Measurements from ENCODE around the gene PECR. TPM values are rescaled to one million over a fixed set of nuclear protein-coding genes. Genes with fewer than 3 reads are reported as not detected.

The PECR gene
- total RNA-seq, 2 experiments from 2014 or later = 9.1 to 10.3 TPM

GRCh38 chr2:216047397-216047796, 34.2 kb downstream of the PECR start:
- CTCF ChIA-PET = no interaction called here
- ATAC-seq (ENCODE audit: poor library complexity) = no peak
- H3K27ac ChIP-seq (ENCODE audit: low read depth in 1 of 2, low read length in 2 of 2) = no peak overlapping the region
- intact Hi-C loops (cut with DNase I, micrococcal nuclease) = no loop called here
- no peak overlapping the region for H3K27ac Mint-ChIP-seq
- POLR2A ChIA-PET = interaction anchor here (0.7 kb wide), 1 partner anchor 23 kb away, joined by 3 read pairs; no protein-coding TSS in a partner anchor
- no peaks in the 10 kb centered on the region for H3K4me1 Mint-ChIP-seq (ENCODE audit: low read depth)
- TF ChIP-seq, protein P1, sequence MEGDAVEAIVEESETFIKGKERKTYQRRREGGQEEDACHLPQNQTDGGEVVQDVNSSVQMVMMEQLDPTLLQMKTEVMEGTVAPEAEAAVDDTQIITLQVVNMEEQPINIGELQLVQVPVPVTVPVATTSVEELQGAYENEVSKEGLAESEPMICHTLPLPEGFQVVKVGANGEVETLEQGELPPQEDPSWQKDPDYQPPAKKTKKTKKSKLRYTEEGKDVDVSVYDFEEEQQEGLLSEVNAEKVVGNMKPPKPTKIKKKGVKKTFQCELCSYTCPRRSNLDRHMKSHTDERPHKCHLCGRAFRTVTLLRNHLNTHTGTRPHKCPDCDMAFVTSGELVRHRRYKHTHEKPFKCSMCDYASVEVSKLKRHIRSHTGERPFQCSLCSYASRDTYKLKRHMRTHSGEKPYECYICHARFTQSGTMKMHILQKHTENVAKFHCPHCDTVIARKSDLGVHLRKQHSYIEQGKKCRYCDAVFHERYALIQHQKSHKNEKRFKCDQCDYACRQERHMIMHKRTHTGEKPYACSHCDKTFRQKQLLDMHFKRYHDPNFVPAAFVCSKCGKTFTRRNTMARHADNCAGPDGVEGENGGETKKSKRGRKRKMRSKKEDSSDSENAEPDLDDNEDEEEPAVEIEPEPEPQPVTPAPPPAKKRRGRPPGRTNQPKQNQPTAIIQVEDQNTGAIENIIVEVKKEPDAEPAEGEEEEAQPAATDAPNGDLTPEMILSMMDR (IDR thresholded peaks at IDR 0.05) = no peak
- H3K4me1 ChIP-seq (ENCODE audit: insufficient read depth, low read length) = no peaks in the 10 kb centered on the region
- no peaks in the 10 kb centered on the region for H3K27me3 ChIP-seq (ENCODE audit: control insufficient read depth in 1 of 2, insufficient read depth in 2 of 2, low read length in 2 of 2)
- peaks cover 30% of the 10 kb centered on the region for H3K36me3 ChIP-seq (ENCODE audit: insufficient read depth, low read length)
- peaks cover 75% of the 10 kb centered on the region for H3K36me3 Mint-ChIP-seq (ENCODE audit: low read depth)
- H3K27me3 Mint-ChIP-seq = no peaks in the 10 kb centered on the region
- no peaks in the 10 kb centered on the region for H3K9me3 ChIP-seq (ENCODE audit: control insufficient read depth in 1 of 2, insufficient read depth in 1 of 2, low read length in 2 of 2)
- no peak overlapping the region for H3K4me3 Mint-ChIP-seq
- no peaks in the 10 kb centered on the region for H3K9me3 Mint-ChIP-seq
- DNase-seq = no peak
- H3K4me3 ChIP-seq (ENCODE audit: low read length) = no peak overlapping the region

DNA sequence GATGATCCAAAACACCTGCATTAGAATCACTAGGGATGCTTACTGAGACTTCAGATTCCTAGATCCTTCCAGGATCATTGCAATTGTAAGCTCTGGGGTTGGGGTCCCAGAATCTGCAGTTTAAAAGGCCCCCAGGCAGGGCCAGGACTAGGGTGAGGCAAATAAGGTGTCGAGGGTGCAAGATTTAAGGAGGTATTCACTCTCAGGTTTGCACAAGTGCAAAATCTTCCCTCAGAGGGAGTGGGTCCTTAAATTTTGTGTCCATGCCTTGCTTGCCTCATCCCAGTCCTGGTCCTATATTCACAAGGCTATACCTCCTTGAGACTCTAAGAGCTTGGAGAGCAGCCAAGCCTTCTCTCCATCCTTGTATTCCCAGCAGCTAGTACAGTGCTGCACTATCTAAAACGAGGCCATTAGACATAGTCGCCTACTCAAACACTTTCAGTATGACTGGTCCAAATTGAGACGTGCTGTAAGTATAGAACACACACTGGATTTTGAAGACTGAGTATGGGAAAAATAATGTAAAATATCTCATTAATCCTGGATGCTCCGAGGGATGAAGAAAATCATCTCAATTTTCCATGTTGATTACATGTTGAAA, 36.6 kb downstream of the PECR start:
- ChIA-PET CTCF (interaction anchor here (0.7 to 1.1 kb wide), 4 partner anchors 10 to 39 kb away, joined by 3 read pairs; no protein-coding TSS in a partner anchor), POLR2A (interaction anchor here (0.6 to 0.7 kb wide), 2 partner anchors 11 to 47 kb away, joined by 3 read pairs; no protein-coding TSS in a partner anchor)
- Mint-ChIP-seq H3K27ac (no peak overlapping the region), H3K4me3 (no peak overlapping the region), H3K9me3 (no peaks in the 10 kb centered on the region), H3K4me1 (ENCODE audit: low read depth) (no peaks in the 10 kb centered on the region), H3K36me3 (ENCODE audit: low read depth) (peaks cover 74% of the 10 kb centered on the region), H3K27me3 (no peaks in the 10 kb centered on the region)
- Histone ChIP-seq H3K27me3 (ENCODE audit: control insufficient read depth in 1 of 2, insufficient read depth in 2 of 2, low read length in 2 of 2) (no peaks in the 10 kb centered on the region), H3K36me3 (ENCODE audit: insufficient read depth, low read length) (peaks cover 39% of the 10 kb centered on the region), H3K9me3 (ENCODE audit: control insufficient read depth in 1 of 2, insufficient read depth in 1 of 2, low read length in 2 of 2) (no peaks in the 10 kb centered on the region), H3K4me3 (ENCODE audit: low read length) (no peak overlapping the region), H3K4me1 (ENCODE audit: insufficient read depth, low read length) (no peaks in the 10 kb centered on the region), H3K27ac (ENCODE audit: low read depth in 1 of 2, low read length in 2 of 2) (no peak overlapping the region)
- DNase-seq (no peak), ATAC-seq (ENCODE audit: poor library complexity) (no peak)
- TF ChIP-seq, protein P1 (IDR thresholded peaks at IDR 0.05) = no peak
- intact Hi-C loops (cut with DNase I, micrococcal nuclease) = no loop called here

DNA sequence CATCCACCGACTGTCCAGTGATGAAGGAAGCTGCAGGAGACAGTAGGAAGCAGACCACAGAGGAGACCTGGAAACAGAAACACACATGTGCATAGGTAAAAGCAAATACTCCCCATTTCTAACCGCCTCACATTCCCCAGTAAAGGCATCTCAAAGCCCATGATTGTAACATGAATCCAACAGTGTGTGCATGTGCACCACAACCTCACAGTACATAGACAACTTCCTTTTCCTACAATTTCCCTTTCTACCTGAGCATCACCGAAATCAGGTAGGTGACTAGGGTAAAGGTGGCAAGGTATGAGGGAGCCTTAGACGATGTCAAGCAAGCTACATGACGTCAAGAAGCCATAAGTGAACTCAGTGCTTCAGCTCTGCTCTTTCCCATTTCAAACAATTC, 37.7 kb downstream of the PECR start:
- POLR2A ChIA-PET = no interaction called here
- Mint-ChIP-seq H3K36me3 (ENCODE audit: low read depth) (peaks cover 74% of the 10 kb centered on the region), H3K4me3 (no peak overlapping the region), H3K27me3 (no peaks in the 10 kb centered on the region), H3K9me3 (no peaks in the 10 kb centered on the region), H3K27ac (no peak overlapping the region), H3K4me1 (ENCODE audit: low read depth) (no peaks in the 10 kb centered on the region)
- TF ChIP-seq, protein P1 (IDR thresholded peaks at IDR 0.05) = no peak
- Histone ChIP-seq H3K4me3 (ENCODE audit: low read length) (no peak overlapping the region), H3K27ac (ENCODE audit: low read depth in 1 of 2, low read length in 2 of 2) (no peak overlapping the region), H3K36me3 (ENCODE audit: insufficient read depth, low read length) (peaks cover 48% of the 10 kb centered on the region), H3K4me1 (ENCODE audit: insufficient read depth, low read length) (no peaks in the 10 kb centered on the region), H3K27me3 (ENCODE audit: control insufficient read depth in 1 of 2, insufficient read depth in 2 of 2, low read length in 2 of 2) (no peaks in the 10 kb centered on the region), H3K9me3 (ENCODE audit: control insufficient read depth in 1 of 2, insufficient read depth in 1 of 2, low read length in 2 of 2) (no peaks in the 10 kb centered on the region)
- DNase-seq = no peak
- intact Hi-C loops (cut with DNase I, micrococcal nuclease) = no loop called here
- CTCF ChIA-PET = interaction anchor here (0.7 kb wide), 1 partner anchor 9 kb away, joined by 3 read pairs; no protein-coding TSS in a partner anchor
- ATAC-seq (ENCODE audit: poor library complexity) = no peak

Measured in CD4-positive, alpha-beta T cell (primary cell).